ENCODE data around the gene DDX53.

DDX53 gene

DNA sequence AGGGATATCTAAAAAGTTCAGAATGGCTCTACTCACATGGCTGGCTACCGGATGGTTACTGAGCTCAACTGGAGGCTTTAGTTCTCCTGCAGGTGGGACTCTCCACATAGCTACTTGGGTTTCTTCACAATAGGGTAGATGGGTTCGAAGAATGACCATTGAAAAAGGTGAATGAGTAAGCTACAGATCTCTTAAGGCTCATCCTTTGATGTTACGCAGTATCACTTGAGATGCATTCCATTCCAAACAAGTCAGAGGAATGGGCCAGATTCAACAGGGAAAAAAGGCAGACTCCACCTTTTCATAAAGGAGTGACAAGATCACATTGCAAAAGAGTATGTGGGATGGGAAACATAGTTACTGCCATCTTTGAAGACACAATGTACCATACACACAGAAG is 52.6 kb downstream of the DDX53 start:
- no peak for DNase-seq (ENCODE audit: low read depth)

Measured in CMK (cell line).